ENCODE data around the gene CROCC2. TPM values are rescaled to one million over a fixed set of nuclear protein-coding genes. Genes with fewer than 3 reads are reported as not detected.

The CROCC2 gene
- total and polyA plus RNA-seq, 8 donors, result 0.03 to 4.9 TPM; not detected in 6

DNA sequence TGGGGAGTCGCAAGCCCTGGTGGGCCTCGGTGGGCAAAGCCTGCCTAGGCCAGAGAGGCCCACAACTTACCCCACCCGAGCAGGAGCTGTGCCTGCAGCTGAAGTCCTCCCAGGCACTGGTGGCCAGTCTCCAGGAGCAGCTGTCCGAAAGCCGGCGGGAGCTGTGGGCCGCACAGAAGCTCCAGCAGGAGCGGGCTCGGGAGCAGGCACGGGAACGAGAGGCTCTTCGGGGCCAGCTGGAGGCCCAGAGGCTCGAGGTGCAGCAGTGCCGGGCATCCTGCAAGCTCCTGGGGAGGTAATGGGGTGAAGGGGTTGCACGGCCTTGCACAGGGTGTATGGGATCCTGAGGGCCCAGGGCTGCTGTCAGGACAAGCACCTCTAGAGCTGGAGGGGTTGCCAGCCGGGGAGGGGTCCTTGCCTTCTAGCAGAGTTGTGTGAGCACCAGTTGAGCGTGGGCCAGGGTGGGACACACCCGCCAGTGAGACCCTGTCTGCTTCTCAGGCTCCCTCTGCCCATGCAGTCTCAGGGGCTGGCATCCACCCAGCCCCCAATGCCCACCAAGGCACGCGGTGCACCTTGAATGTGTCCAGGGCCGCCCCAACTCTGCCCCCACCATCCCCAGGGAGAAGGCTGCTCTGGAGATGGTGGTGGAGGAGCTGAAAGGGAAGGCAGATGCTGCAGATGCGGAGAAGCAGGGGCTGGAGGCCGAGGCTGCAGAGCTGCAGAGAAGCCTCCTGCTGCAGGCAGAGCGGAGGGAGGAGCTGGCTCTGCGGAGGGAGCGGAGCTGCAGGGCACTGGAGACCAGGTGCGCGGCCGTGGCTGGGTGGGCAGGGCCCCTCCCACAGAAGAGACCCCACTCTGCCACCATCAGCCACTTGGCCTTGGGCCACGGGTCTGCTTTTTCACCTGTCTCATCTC is 27.2 kb downstream of the CROCC2 start:
- Histone ChIP-seq H3K9me3 (peaks cover 0 to 20% (median 16%) of the 10 kb centered on the region in 4 donors), H3K27me3 (peaks cover 0 to 29% (median 0%) of the 10 kb centered on the region in 3 donors), H3K27ac (no peak overlapping the region), H3K4me1 (peaks cover 0 to 5% (median 0%) of the 10 kb centered on the region in 4 donors), H3K36me3 (no peaks in the 10 kb centered on the region), H3K4me3 (no peak overlapping the region)
- intact Hi-C loops (cut with DNase I; ENCODE audit: low total_unique reads), result no loop called here
- WGBS, 5 donors, result 74 to 84% (median 80%) methylated on average over 18 to 30 of the region's 30 CpGs
- DNase-seq, result peak; percentile 4 to 19
- TF ChIP-seq EP300 (IDR thresholded peaks at IDR 0.05) (no peak), POLR2A (IDR thresholded peaks at IDR 0.05) (no peak), CTCF (IDR thresholded peaks at IDR 0.05) (no peak)

DNA sequence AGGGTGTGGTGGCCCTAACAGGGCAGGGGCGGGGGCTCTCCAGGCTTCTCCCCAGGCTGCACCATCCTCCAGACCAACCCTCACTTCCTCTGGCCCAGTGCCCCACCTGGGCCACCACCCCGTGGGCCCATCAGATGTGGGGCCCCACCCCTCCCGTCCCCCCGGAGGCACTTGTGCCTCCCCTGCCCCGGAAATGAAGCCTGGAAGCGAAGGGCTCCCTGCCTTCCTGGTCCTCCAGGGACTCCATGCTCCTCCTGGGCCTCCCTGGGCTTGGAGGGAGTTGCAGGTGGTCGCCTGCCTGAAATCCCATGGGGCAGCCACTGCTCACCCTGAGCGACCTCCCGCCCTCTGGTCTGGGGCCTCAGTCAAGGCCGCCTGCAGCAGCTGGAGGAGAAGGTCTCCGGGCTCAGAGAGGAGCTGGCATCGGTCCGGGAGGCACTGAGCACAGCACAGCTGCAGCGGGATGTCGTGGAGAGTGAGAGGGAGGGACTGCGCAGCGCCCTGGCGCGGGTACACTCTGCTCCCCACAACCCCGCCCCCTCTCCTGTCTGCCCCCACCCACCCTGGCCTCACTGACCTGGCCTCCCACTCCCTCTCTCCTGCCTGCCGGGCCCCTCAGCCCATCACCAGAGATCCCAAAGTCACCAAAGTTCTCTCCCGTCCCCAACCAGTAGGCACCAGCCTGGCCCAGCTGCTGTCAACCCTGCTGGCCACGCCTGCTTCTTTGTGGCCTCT is 28.0 kb downstream of the CROCC2 start:
- H3K27me3 ChIP-seq, result peaks cover 0 to 29% (median 0%) of the 10 kb centered on the region in 3 donors
- no peaks in the 10 kb centered on the region for H3K36me3 ChIP-seq
- no peak overlapping the region for H3K27ac ChIP-seq
- peaks cover 0 to 5% (median 0%) of the 10 kb centered on the region in 4 donors for H3K4me1 ChIP-seq
- DNase-seq, result peak; percentile 7 to 24
- intact Hi-C loops (cut with DNase I; ENCODE audit: low total_unique reads), result no loop called here
- WGBS, 5 donors, result 55 to 72% (median 67%) methylated on average over 11 to 23 of the region's 23 CpGs
- H3K9me3 ChIP-seq, result peaks cover 0 to 27% (median 19%) of the 10 kb centered on the region in 4 donors
- no peak overlapping the region for H3K4me3 ChIP-seq
- TF ChIP-seq EP300 (IDR thresholded peaks at IDR 0.05) (no peak), CTCF (IDR thresholded peaks at IDR 0.05) (no peak), POLR2AphosphoS5 (IDR thresholded peaks at IDR 0.05) (no peak), POLR2A (IDR thresholded peaks at IDR 0.05) (no peak)

GRCh38 chr2:240934701-240935102 is 28.6 kb downstream of the CROCC2 start:
- Histone ChIP-seq H3K4me1 (peaks cover 0 to 5% (median 0%) of the 10 kb centered on the region in 4 donors), H3K9me3 (peaks cover 0 to 27% (median 19%) of the 10 kb centered on the region in 4 donors), H3K4me3 (no peak overlapping the region), H3K36me3 (no peaks in the 10 kb centered on the region), H3K27ac (no peak overlapping the region), H3K27me3 (peaks cover 0 to 28% (median 0%) of the 10 kb centered on the region in 3 donors)
- TF ChIP-seq CTCF (IDR thresholded peaks at IDR 0.05) (no peak), POLR2A (IDR thresholded peaks at IDR 0.05) (no peak), POLR2AphosphoS5 (IDR thresholded peaks at IDR 0.05) (no peak), EP300 (IDR thresholded peaks at IDR 0.05) (no peak)
- intact Hi-C loops (cut with DNase I; ENCODE audit: low total_unique reads), result no loop called here
- WGBS, 5 donors, result 84 to 100% (median 88%) methylated on average over 3 to 12 of the region's 12 CpGs
- DNase-seq, result peak in 1 of 2 donors; percentile 18

GRCh38 chr2:240935103-240935876 is 29.2 kb downstream of the CROCC2 start:
- H3K4me1 ChIP-seq, result peaks cover 0 to 5% (median 0%) of the 10 kb centered on the region in 4 donors
- no peak overlapping the region for H3K4me3 ChIP-seq
- H3K9me3 ChIP-seq, result peaks cover 0 to 27% (median 19%) of the 10 kb centered on the region in 4 donors
- no peak overlapping the region for H3K27ac ChIP-seq
- TF ChIP-seq CTCF (IDR thresholded peaks at IDR 0.05) (no peak), EP300 (IDR thresholded peaks at IDR 0.05) (no peak), POLR2A (IDR thresholded peaks at IDR 0.05) (no peak)
- WGBS, 5 donors, result 81 to 89% (median 84%) methylated on average over 23 to 25 of the region's 25 CpGs
- intact Hi-C loops (cut with DNase I; ENCODE audit: low total_unique reads), result no loop called here
- peaks cover 0 to 22% (median 0%) of the 10 kb centered on the region in 3 donors for H3K27me3 ChIP-seq
- DNase-seq, result peak; percentile 2 to 19
- H3K36me3 ChIP-seq, result no peaks in the 10 kb centered on the region
